ENCODE results near the gene TBC1D22A.

DNA sequence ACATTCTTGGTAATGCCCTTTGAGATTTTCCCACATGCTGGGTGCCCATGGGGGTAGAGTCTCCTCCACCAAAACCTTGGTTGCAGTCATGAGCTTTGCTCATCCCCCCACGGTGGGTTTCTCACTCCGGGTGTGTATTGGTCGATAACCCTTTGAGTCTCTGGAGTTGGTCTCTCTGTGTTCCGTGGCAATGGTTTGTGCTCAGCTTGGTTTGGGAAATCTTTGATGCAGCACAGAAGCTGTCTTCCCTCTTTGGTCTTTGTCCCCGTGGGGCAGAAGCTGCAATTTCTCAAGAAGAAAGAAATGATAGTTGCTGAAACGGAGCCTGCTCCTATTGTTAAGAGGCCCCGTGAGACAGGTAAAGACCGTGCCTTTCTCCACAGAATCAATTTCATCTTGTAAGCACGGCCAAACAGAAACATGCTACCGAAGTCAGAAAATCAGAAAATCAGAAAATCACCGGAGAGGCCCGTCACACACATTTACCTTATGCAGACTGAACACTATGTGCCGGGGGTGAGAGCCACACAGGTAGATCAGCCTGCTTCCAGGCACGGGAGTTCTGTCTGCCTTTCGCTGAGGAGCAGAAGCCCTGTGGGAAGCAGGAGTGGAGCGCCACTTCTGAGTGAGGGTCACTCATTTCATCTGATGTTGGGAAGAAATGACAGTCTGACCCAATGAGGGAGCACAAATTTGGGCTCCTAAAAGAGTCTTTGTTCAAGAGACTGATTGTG lies 186.1 kb downstream of the TBC1D22A start:
- TF ChIP-seq POLR2A (IDR thresholded peaks at IDR 0.05; ENCODE audit: low read length): no peak
- no peak for TF ChIP-seq GATA1 (IDR thresholded peaks at IDR 0.05; ENCODE audit: low read depth, low read length)
